HFF-Myc (cell line): ENCODE data around the gene PRKAR1B.

ENCODE experiments used
- DNase-seq: peaks from one replicate; pipeline ENCODE4 v3.0.0-alpha.2; 2011; ENCODE audit warnings: low read depth; ENCODE audit errors: extremely low read depth
- H3K4me3 ChIP-seq: replicated peaks from 2 replicates; pipeline ENCODE4 v1.5.1; 2011; ENCODE audit warnings: low read depth, mild to moderate bottlenecking, control low read depth, low read length
- TF ChIP-seq, protein P1 (sequence below): IDR thresholded peaks from 2 replicates; pipeline ENCODE4 v1.5.1; 2012; ENCODE audit warnings: mild to moderate bottlenecking, low read depth, low read length, control low read depth; ENCODE audit errors: missing control alignments

Gene PRKAR1B

DNA sequence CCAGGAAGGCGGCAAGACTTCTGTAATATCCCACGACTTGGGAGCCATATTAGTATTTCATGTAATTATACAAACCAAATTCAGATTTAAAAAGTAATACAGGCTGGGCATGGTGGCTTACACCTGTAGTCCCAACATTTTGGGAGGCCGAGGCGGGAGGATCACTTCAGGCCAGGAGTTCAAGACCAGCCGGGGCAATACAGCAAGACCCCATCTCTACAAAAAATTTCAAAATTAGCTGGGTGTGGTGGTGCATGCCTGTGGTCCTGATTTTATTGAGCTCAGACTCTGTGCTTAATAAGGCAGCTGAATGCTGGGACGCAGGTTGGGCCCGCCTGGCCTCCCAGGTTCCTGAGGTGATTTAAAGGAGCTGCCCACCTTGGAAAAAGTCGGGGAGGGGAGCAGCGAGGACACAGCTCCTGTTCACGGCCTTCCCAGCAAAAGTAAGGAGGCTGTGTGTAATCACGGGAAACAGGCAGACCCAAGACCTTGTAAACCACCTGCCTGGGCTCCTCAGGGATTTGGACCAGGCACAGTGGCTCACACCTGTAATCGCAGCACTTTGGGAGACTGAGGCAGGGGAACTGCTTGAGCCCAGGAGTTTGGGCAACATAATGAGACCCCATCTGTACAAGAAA is 93.6 kb downstream of the PRKAR1B start:
- no peak for DNase-seq
- no peak overlapping the region for H3K4me3 ChIP-seq
- TF ChIP-seq, protein P1, sequence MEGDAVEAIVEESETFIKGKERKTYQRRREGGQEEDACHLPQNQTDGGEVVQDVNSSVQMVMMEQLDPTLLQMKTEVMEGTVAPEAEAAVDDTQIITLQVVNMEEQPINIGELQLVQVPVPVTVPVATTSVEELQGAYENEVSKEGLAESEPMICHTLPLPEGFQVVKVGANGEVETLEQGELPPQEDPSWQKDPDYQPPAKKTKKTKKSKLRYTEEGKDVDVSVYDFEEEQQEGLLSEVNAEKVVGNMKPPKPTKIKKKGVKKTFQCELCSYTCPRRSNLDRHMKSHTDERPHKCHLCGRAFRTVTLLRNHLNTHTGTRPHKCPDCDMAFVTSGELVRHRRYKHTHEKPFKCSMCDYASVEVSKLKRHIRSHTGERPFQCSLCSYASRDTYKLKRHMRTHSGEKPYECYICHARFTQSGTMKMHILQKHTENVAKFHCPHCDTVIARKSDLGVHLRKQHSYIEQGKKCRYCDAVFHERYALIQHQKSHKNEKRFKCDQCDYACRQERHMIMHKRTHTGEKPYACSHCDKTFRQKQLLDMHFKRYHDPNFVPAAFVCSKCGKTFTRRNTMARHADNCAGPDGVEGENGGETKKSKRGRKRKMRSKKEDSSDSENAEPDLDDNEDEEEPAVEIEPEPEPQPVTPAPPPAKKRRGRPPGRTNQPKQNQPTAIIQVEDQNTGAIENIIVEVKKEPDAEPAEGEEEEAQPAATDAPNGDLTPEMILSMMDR: no peak

- TF ChIP-seq, protein P1: no peak
- no peak for DNase-seq
- H3K4me3 ChIP-seq: no peak overlapping the region
Measured at GRCh38 chr7:632831-633210, 94.3 kb downstream of the PRKAR1B start.

- no peak for DNase-seq
- no peak overlapping the region for H3K4me3 ChIP-seq
- TF ChIP-seq, protein P1: no peak
Measured at GRCh38 chr7:631964-632830, 94.9 kb downstream of the PRKAR1B start.

DNA sequence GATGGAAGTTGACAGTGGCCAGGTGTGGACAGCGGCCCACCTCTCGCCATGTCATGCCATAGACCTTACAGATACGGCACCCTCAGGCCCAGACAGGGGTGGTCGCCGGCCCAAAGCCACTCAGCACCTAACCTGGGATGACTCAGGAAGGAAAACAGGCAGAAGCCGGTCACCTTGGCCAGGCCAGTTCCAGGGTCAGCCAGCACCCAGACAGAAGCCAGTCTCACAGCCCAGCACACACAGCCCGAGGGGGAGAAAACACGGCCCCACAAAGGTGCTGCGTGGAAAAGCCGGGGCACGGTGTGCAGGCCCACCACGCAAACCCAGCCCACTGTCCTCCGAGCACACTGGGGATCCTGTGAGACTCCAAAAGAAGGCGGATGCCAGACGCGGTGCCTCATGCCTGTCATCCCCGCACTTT is 95.8 kb downstream of the PRKAR1B start:
- H3K4me3 ChIP-seq: no peak overlapping the region
- TF ChIP-seq, protein P1: no peak
- DNase-seq: no peak

- no peak overlapping the region for H3K4me3 ChIP-seq
Measured at GRCh38 chr7:630539-630938, 96.5 kb downstream of the PRKAR1B start.

GRCh38 chr7:630111-630511 is 97.0 kb downstream of the PRKAR1B start:
- TF ChIP-seq, protein P1: no peak
- no peak for DNase-seq

More at GRCh38 chr7:630539-630938, 96.5 kb downstream of the PRKAR1B start:
- TF ChIP-seq, protein P1: no peak
- no peak for DNase-seq

More at GRCh38 chr7:630111-630511, 97.0 kb downstream of the PRKAR1B start:
- no peak overlapping the region for H3K4me3 ChIP-seq
